ENCODE results near the gene TOX2.

The TOX2 gene

GRCh38 chr20:44005661-44006060 lies 91.0 kb downstream of the TOX2 start:
- DNase-seq, result no peak

- no peak for DNase-seq
These were observed 91.5 kb downstream of the TOX2 start for GRCh38 chr20:44006126-44006525.

GRCh38 chr20:44006578-44006977 lies 91.9 kb downstream of the TOX2 start:
- DNase-seq, result no peak

DNA sequence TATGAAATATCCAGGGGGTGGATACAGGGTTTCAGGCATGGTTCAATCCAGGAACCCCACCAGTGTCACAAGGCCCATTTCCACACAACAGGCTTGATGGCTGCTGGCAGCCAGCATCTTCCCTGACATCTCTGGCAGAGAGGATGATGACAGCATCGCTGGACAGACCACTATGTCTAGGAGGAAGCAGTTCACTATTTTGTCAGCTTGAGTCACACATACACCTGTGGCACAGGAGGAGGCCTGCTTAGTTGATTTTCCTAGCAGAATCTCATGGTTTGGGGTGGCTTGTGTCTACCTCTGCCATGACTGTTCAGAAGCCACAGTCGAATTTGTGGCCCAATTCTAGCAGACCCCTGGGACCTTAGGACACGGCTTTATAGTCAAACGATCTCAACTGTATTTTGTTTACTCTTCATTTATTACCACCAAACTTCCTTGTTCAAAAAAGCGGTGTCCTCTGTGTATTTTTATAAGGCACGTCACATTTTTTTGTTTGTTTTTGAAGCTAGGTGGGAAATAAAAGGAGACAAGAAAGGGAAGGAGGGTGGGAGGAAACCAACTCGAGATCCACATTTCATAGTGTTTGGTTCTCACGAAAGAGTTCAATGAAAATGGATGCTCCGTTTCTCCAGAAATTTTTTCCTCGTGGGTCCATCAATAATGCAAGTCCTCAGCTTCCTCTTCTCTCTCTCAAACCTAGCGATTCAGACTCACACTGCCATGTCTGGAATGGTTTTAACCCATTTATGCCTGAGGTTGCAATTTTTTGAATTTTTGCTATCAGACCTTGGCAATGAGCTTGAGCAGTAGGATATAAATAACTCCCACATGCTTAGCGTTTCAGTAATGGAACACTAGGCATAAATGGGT lies 94.4 kb downstream of the TOX2 start:
- DNase-seq, result no peak

GRCh38 chr20:44009679-44009992 lies 95.0 kb downstream of the TOX2 start:
- no peak for DNase-seq

DNA sequence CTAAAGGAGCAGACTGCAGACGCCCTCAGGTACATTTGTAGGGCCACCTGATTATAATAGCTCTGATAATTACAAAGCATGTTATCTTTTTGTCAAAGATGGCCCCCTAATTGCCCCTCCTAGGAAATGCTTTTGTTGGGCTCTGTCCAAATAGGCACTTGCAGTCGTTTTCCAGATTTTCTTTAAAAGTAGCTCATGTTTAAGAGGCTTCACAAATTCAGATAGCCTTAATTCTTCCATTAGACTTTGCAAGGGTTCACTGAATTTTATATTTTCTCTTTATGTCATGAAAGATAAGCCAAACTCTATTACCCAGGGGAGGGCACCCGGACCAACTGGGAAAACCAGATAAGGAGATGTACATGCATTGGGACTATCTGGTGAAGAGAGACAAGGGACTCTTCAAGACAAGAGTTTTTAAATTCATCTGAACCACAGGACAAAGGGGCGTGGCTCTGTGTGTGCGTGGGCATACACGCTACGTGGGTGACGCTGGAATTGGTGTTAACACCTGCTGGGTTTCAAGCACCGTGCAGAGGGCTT lies 95.6 kb downstream of the TOX2 start:
- no peak for DNase-seq

DNA sequence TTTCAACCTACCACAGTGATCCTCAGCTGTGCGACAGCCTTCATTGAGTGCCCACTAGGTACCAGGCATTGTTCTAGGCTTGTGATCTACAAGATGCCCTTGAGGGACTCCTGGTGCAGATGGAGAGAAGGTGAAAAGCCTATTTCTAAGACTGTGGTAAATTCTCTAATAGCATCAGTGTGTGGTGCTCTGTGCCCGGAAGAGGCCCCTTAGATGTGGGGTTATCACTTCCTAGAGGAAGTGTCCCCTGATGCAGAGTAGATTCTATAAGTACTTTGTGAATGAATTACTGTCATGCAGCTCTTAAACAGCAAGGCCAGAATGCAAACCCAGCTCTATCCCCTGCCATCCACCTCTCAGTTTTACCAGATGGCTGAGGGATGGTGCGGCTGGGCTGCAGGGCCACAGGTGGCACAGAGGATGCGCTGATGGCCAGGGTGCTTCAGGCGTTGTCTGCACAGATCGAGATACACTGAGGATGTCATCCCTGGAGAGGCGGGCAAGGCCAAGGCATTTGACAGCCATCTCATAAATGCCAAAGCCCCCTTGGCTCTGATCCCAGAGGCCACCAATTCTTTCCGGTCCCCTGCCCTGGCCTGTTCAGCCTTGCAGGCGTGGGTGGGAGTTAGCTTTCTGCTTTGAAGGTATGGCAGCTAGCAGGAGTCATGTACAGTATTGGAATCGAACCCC lies 96.7 kb downstream of the TOX2 start:
- DNase-seq, result no peak

GRCh38 chr20:44012466-44013226 lies 98.0 kb downstream of the TOX2 start:
- DNase-seq, result no peak

- DNase-seq, result no peak
These were observed 100.4 kb downstream of the TOX2 start for GRCh38 chr20:44014807-44015732.

- no peak for DNase-seq
These were observed 101.1 kb downstream of the TOX2 start for GRCh38 chr20:44015733-44016103.

GRCh38 chr20:44016525-44016924 lies 101.9 kb downstream of the TOX2 start:
- DNase-seq, result no peak

DNA sequence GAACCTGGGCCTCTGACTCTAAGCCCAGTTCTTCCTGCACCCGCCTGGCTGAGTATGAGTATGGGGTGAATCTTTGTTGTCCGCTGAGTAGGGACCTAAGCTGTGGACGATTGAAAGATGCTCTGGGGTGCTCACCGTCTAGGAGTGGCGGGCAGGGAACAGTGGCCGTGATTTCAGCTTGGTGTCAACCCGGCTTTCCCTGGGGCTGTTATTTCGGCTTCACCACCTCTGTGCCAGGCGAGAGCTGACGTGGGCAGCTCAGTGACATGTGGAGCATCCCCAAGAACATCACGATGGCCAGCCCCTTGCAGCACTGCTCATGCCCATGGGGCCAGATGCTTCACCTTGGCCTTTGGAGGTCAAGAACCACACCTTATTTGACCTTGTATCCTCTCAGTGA lies 102.6 kb downstream of the TOX2 start:
- DNase-seq, result no peak

- no peak for DNase-seq
These were observed 103.2 kb downstream of the TOX2 start for GRCh38 chr20:44017905-44018258.

GRCh38 chr20:44018259-44018941 lies 103.7 kb downstream of the TOX2 start:
- no peak for DNase-seq

DNA sequence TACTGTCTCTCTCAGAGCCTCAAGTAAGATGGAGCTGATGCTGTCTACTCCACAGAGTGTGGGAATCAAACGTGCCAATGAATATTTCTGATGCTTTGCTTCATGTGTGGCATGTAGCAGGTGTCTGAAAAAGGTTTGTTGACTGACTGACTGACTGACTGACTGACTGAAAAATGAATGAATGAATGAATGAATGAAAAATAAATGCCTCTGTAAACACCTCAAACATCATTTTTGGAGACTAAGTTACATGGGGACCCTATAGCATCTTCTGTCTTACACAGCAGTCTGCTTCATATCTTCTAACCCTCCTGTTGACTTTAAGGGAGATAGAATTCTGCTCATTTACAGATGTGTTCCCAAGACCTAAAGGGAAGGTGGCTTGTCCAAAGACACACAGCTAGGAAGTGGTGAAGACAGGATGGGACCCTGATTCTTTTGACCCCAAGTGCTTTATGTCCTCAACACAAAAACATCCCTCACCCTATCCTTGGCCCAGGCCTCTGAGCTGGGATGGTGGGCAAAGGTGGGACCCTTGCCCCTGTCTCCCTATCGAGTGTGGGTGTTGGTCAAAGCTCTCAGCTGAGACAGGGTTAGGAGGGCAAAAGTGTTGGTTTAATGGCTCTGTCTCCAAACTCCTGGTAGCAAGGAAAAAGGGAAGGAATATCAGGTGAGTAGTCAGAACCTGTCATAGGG lies 104.4 kb downstream of the TOX2 start:
- DNase-seq, result no peak

DNA sequence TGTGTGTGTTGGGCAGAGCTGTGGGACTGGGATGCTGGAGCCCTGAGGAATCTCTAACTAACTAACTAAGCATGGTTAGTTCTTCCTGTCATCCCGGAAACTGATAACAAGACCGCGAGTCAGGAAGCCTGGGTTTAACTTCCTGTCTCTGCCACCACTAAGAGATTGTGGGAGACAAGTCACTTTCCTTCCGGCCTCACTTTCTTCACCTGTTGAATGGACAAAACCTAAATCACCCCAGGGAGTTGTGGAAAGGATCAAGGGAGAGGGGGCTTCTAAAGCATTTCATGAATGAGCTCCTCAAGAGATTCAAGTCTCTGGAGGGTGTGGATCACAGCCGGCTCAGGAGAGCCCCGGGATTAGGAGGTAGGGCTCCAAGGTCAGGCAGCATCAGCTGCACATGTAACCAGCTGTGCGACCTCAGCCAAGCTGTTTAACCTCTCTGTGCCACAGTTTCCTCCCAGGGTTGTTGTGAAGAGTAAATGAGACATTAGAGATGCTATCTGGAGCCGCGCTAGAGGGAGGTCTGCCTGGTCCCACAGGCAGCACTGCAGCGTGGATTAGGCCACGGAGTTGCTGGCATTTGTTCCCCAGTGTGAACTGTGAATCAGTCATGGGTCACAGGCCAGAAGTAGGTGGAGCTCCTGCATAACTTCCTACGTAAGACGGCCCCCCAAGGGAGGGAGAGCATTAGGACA lies 105.1 kb downstream of the TOX2 start:
- no peak for DNase-seq

DNA sequence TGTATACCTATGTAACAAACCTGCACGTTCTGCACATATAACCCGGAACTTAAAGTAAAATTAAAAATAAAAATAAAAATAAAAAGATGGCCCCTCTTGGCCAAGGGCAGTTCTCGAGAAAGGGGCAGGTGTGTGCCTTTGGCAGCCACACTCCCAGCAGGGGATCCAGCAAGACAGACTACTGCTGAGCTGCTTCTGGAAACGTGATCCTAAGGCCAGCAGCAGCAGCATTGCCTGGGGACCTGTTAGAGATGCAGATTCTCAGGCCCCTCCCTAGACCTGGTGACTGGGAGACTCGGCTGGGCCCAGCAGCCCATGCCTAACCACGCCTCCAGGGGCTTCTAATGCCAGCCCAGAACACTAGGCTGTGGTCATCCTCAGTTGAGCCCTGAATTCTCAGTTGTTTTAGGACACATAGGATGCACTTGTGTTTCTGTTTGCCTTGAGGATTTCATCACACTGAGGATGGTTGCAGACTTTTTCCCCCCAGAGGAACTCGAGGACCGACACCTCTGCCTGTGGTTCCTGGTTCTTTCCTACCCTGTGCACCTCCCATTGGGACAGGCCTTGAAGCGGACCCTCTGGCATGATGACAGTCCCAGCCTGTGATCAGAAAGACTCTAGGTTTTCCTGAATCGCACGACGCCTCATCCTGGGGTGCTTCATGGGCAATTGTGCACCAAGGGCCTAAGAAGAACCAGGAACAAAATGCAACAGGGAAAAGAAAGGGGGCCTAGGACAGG lies 105.9 kb downstream of the TOX2 start:
- DNase-seq, result no peak

DNA sequence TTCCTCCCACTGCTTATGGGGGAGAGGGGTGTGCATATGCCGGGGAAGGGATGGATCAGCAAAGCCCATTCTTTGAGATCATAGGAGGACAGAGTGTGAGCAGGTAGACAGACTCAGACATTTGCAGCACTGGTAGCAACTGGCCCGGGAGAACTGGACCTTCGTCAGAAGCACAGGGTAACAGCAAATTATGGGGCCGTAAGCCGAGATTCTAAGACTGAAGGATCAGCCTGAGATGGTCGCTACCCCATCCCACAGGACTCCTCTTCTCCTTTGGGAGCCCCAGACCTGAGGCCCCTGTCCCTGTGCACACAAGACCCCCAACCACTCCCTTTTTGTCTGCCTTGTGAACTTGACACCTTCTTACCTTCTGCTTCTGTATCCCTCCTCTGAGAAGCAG lies 106.5 kb downstream of the TOX2 start:
- DNase-seq, result no peak

GRCh38 chr20:44021900-44022299 lies 107.2 kb downstream of the TOX2 start:
- no peak for DNase-seq

GRCh38 chr20:44022464-44022863 lies 107.8 kb downstream of the TOX2 start:
- DNase-seq, result no peak

Measured in stimulated activated CD4-positive, alpha-beta T cell treated with anti-CD3 and anti-CD28 coated beads, Interleukin-12 subunit alpha, Interleukin-12 subunit beta, amount 100 ng/mL, for 4 hours (primary cell).